H9 (cell line): ENCODE results near the gene MBNL1. TPM values are rescaled to one million over a fixed set of nuclear protein-coding genes. Genes with fewer than 3 reads are reported as not detected.

Experiments used
- DNase-seq: peaks from one replicate; pipeline ENCODE4 v3.0.0-alpha.2; 2017
- H2AFZ ChIP-seq: one replicate; pipeline ENCODE4 v1.6.1; 2013; ENCODE audit warnings: mild to moderate bottlenecking, low read length, control low read depth, moderate library complexity
- H2AK5ac ChIP-seq: 2 replicates; pipeline ENCODE4 v1.6.1; 2013; ENCODE audit warnings: low read length, control low read depth, mixed read lengths; ENCODE audit not compliant: insufficient read length
- H2BK120ac ChIP-seq: one replicate; pipeline ENCODE4 v1.6.1; 2013; ENCODE audit warnings: low read depth, mild to moderate bottlenecking, low read length, control low read depth, inconsistent platforms; ENCODE audit not compliant: poor library complexity, severe bottlenecking
- H2BK12ac ChIP-seq: 2 replicates; pipeline ENCODE4 v1.6.1; 2013; ENCODE audit warnings: low read length, control low read depth, mixed read lengths, low read depth; ENCODE audit not compliant: insufficient read length
- H2BK15ac ChIP-seq: 2 replicates; pipeline ENCODE4 v1.6.1; 2013; ENCODE audit warnings: low read depth, low read length, control low read depth
- H2BK20ac ChIP-seq: one replicate; pipeline ENCODE4 v1.6.1; 2013; ENCODE audit warnings: low read depth, mild to moderate bottlenecking, low read length, control low read depth, inconsistent platforms; ENCODE audit not compliant: poor library complexity, severe bottlenecking
- H2BK5ac ChIP-seq: 2 replicates; pipeline ENCODE4 v1.6.1; 2013; ENCODE audit warnings: low read length, control low read depth, mixed read lengths; ENCODE audit not compliant: insufficient read length
- H3K14ac ChIP-seq: 2 replicates; pipeline ENCODE4 v1.6.1; 2013; ENCODE audit warnings: low read length, control low read depth; ENCODE audit not compliant: insufficient read depth
- H3K18ac ChIP-seq: 2 replicates; pipeline ENCODE4 v1.6.1; 2013; ENCODE audit warnings: low read depth, mild to moderate bottlenecking, mixed read lengths, low read length, control low read depth; ENCODE audit not compliant: insufficient read length
- H3K23ac ChIP-seq: 2 replicates; pipeline ENCODE4 v1.6.1; 2013; ENCODE audit warnings: low read length, control low read depth, mixed read lengths, low read depth; ENCODE audit not compliant: insufficient read length
- H3K23me2 ChIP-seq: 2 replicates; pipeline ENCODE4 v1.6.1; 2013; ENCODE audit warnings: low read depth, mild to moderate bottlenecking, mixed read lengths, low read length, control low read depth; ENCODE audit not compliant: insufficient read length, poor library complexity, severe bottlenecking
- H3K27ac ChIP-seq: 2 replicates; pipeline ENCODE4 v1.5.1; 2013; ENCODE audit warnings: low read length, control low read depth, mixed read lengths, low read depth; ENCODE audit not compliant: insufficient read length
- H3K27me3 ChIP-seq: 2 replicates; pipeline ENCODE4 v1.6.1; 2013; ENCODE audit warnings: low read length, control low read depth, inconsistent platforms; ENCODE audit not compliant: insufficient read depth
- H3K4ac ChIP-seq: 2 replicates; pipeline ENCODE4 v1.6.1; 2013; ENCODE audit warnings: low read depth, mild to moderate bottlenecking, control low read depth, inconsistent platforms, low read length, moderate library complexity
- H3K4me1 ChIP-seq: 2 replicates; pipeline ENCODE4 v1.6.1; 2013; ENCODE audit warnings: low read length, control low read depth, inconsistent platforms; ENCODE audit not compliant: insufficient read depth
- H3K4me2 ChIP-seq: 2 replicates; pipeline ENCODE4 v1.6.1; 2013; ENCODE audit warnings: low read length, control low read depth, mixed read lengths; ENCODE audit not compliant: insufficient read length, insufficient read depth
- H3K56ac ChIP-seq: 2 replicates; pipeline ENCODE4 v1.6.1; 2013; ENCODE audit warnings: low read depth, mild to moderate bottlenecking, mixed read lengths, low read length, control low read depth; ENCODE audit not compliant: insufficient read length
- H3K79me1 ChIP-seq: 2 replicates; pipeline ENCODE4 v1.6.1; 2013; ENCODE audit warnings: low read depth, mild to moderate bottlenecking, moderate library complexity, low read length, control low read depth, inconsistent platforms; ENCODE audit not compliant: insufficient read depth, poor library complexity, severe bottlenecking
- H3K79me2 ChIP-seq: 2 replicates; pipeline ENCODE4 v1.6.1; 2013; ENCODE audit warnings: low read length, control low read depth, inconsistent platforms; ENCODE audit not compliant: insufficient read depth
- H3K9ac ChIP-seq: 2 replicates; pipeline ENCODE4 v1.6.1; 2013; ENCODE audit warnings: low read length, control low read depth, mixed read lengths; ENCODE audit not compliant: insufficient read length; ENCODE audit errors: extremely low read depth
- H3K9me3 ChIP-seq: one replicate; pipeline ENCODE4 v1.6.1; 2013; ENCODE audit warnings: low read depth, low read length, inconsistent platforms; ENCODE audit not compliant: control insufficient read depth
- H3T11ph ChIP-seq: one replicate; pipeline ENCODE4 v1.6.1; 2013; ENCODE audit warnings: mild to moderate bottlenecking, low read length, control low read depth, inconsistent platforms
- H4K20me1 ChIP-seq: one replicate; pipeline ENCODE4 v1.6.1; 2013; ENCODE audit not compliant: control insufficient read depth, insufficient read length, insufficient read depth
- H4K5ac ChIP-seq: 2 replicates; pipeline ENCODE4 v1.6.1; 2013; ENCODE audit warnings: low read depth, mild to moderate bottlenecking, mixed read lengths, low read length, control low read depth; ENCODE audit not compliant: insufficient read length
- H4K8ac ChIP-seq: replicated peaks from 2 replicates; pipeline ENCODE4 v1.6.1; 2013; ENCODE audit warnings: low read length, control low read depth, mixed read lengths, low read depth; ENCODE audit not compliant: insufficient read length
- H4K91ac ChIP-seq: 2 replicates; pipeline ENCODE4 v1.6.1; 2013; ENCODE audit warnings: low read depth, mild to moderate bottlenecking, moderate library complexity, mixed read lengths, low read length, control low read depth; ENCODE audit not compliant: insufficient read length
- H3K27ac Mint-ChIP-seq, 3 experiments: 2 replicates in 2 of 3; 3 replicates in 1 of 3; pipeline ENCODE4 v1.8.0; 2020 to 2021; ENCODE audit warnings: mixed read lengths in 3 of 3, mild to moderate bottlenecking in 1 of 3, moderate library complexity in 1 of 3
- H3K27me3 Mint-ChIP-seq: 2 replicates; pipeline ENCODE4 v1.8.0; 2021; ENCODE audit warnings: low read depth, mild to moderate bottlenecking, moderate library complexity, mixed read lengths
- H3K36me3 Mint-ChIP-seq, 3 experiments: 2 replicates in 2 of 3; 3 replicates in 1 of 3; pipeline ENCODE4 v1.8.0; 2020 to 2021; ENCODE audit warnings: low read depth in 3 of 3, mixed read lengths in 3 of 3; ENCODE audit not compliant: insufficient read depth in 1 of 3
- H3K4me1 Mint-ChIP-seq, 2 experiments: 2 replicates each; pipeline ENCODE4 v1.8.0; 2020; ENCODE audit warnings: mixed read lengths in 2 of 2
- H3K4me3 Mint-ChIP-seq, 2 experiments: 2 replicates in 1 of 2; 3 replicates in 1 of 2; pipeline ENCODE4 v1.8.0; 2020 to 2021; ENCODE audit warnings: mild to moderate bottlenecking in 2 of 2, mixed read lengths in 2 of 2, moderate library complexity in 1 of 2
- H3K9me3 Mint-ChIP-seq, 2 experiments: 2 replicates in 1 of 2; 3 replicates in 1 of 2; pipeline ENCODE4 v1.8.0; 2020; ENCODE audit warnings: mild to moderate bottlenecking in 2 of 2, mixed read lengths in 2 of 2, moderate library complexity in 1 of 2
- CTCF ChIP-seq: fragments of 200-600 bp; sonication (generic); conservative IDR thresholded peaks from 3 replicates; pipeline ENCODE4 v1.8.0; 2021; ENCODE audit warnings: antibody characterized with exemption, mild to moderate bottlenecking
- WGBS: extraction: QIAGEN DNeasy Blood & Tissue Kit; methylation state at CpG from one replicate; pipeline ENCODE4 v1.1.7; 2013; ENCODE audit warnings: missing lambda C conversion rate, low lambda C conversion rate, mixed read lengths; ENCODE audit not compliant: insufficient read length; ENCODE audit errors: extremely low coverage; 5-methylcytosine and 5-hydroxymethylcytosine counted together
- total RNA-seq: library from RNA; stranded (reverse); gene quantifications from 2 replicates; pipeline ENCODE4 v1.2.1, GENCODE V29; 2021

MBNL1 gene
- total RNA-seq, 1 experiment from 2014 or later: 14.9 TPM

GRCh38 chr3:152313430-152313829 lies 44.7 kb downstream of the MBNL1 start:
- Histone ChIP-seq H3K9ac (no peak overlapping the region), H3K79me1 (no peaks in the 10 kb centered on the region), H2BK15ac (no peak overlapping the region), H3K4me2 (no peak overlapping the region), H2AK5ac (no peak overlapping the region), H3K4ac (no peak overlapping the region), H3K79me2 (no peaks in the 10 kb centered on the region; the same call in 1 of the 2 replicates), H3K9me3 (no peaks in the 10 kb centered on the region), H2BK5ac (no peak overlapping the region), H2AFZ (no peak overlapping the region), H3T11ph (no peak overlapping the region), H3K27ac (no peak overlapping the region), H4K5ac (no peak overlapping the region), H3K4me1 (0 out of 2 replicates have a peak, but pooled peaks cover under 1% of the 10 kb centered on the region), H3K14ac (no peak overlapping the region), H4K91ac (no peak overlapping the region), H2BK12ac (no peak overlapping the region), H3K23ac (no peak overlapping the region), H3K56ac (no peak overlapping the region), H2BK120ac (no peak overlapping the region), H2BK20ac (no peak overlapping the region), H3K23me2 (no peaks in the 10 kb centered on the region), H4K20me1 (no peaks in the 10 kb centered on the region), H3K18ac (no peak overlapping the region), H4K8ac (no peak overlapping the region), H3K27me3 (no peaks in the 10 kb centered on the region)
- Mint-ChIP-seq H3K4me1 (peaks cover 14 to 15% of the 10 kb centered on the region in 2 experiments), H3K27me3 (no peaks in the 10 kb centered on the region), H3K4me3 (no peak overlapping the region), H3K27ac (no peak overlapping the region), H3K9me3 (no peaks in the 10 kb centered on the region), H3K36me3 (peaks cover 0 to 2% (median 0%) of the 10 kb centered on the region in 3 experiments; a peak in 1 of 7 replicates)
- no peak for TF ChIP-seq CTCF
- DNase-seq: no peak
- no CpG with 5 or more reads among the region's 2 CpGs for WGBS
